ENCODE results near the gene OR8S1.
"Not testable (repeated sequence)": the region's sequence is repeated elsewhere in the genome, so short reads cannot be mapped to it uniquely, and the experiment has no call there.

Gene OR8S1, protein sequence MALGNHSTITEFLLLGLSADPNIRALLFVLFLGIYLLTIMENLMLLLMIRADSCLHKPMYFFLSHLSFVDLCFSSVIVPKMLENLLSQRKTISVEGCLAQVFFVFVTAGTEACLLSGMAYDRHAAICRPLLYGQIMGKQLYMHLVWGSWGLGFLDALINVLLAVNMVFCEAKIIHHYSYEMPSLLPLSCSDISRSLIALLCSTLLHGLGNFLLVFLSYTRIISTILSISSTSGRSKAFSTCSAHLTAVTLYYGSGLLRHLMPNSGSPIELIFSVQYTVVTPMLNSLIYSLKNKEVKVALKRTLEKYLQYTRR

DNA sequence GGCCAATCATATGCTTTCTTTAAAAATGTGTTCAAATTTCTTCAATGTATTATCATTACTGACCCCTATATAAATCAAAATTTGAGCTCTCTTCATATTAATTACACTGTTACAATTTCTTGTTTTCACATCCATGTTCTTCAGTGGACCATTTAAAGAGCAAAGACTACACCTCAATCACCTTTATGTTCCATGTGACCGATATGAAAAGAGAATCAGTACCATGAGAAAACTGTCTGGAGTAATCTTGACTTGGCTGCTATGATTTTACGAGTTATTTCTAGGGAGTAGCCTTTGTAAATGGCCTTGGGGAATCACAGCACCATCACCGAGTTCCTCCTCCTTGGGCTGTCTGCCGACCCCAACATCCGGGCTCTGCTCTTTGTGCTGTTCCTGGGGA, at the start of gene OR8S1:
OR8S1 (plus strand) TSS at position 301 of the 400 bp plus-strand sequence; CDS start at position 301, 0 bp downstream.
- DNase-seq (ENCODE audit: low read depth in 2 of 2): no peak

DNA sequence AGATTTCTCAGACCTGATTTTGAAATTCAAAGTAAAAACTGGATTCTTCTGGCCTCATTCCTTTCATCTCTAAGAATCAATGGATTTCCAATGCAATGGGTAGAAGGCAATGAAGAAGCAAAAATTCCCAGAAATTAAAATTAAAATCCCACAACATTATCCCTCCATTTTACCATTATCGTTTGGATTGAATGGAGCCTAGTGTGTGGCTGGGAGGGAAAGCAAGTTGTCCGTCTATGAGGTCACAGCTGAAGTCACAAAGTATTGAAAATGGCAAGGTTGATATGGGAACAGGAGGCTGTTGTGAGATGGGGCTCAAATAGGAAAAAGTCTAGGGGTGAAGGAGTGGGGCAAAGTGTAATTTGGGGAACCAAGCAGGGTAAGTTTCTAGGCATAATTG, 43.2 kb upstream of the OR8S1 start, which contains the start of gene C12orf54:
C12orf54 (plus strand) TSS at position 301 of the 400 bp plus-strand sequence. CDS start 799 bp downstream, outside the sequence.
- no peak for DNase-seq (ENCODE audit: low read depth in 2 of 2)

DNA sequence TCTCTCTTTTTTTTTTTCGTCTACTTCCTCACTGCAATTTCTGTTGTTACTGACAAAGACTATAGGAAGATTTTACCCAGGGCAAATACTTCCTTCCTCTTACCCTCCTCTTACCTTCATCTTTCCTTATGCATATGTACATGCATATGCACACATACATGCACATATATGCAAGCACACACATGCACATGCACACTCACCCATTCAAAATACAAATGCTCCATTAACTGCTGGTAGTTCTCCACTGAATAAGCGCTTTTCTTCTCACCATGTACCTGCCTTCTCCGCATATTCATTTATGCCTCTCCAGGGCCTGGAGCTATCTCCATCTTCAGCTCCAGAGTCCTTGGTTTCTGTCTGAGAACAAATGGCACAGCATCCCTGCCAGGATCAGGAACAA, 42.5 kb upstream of the OR8S1 start:
- DNase-seq (ENCODE audit: low read depth in 2 of 2): no peak

DNA sequence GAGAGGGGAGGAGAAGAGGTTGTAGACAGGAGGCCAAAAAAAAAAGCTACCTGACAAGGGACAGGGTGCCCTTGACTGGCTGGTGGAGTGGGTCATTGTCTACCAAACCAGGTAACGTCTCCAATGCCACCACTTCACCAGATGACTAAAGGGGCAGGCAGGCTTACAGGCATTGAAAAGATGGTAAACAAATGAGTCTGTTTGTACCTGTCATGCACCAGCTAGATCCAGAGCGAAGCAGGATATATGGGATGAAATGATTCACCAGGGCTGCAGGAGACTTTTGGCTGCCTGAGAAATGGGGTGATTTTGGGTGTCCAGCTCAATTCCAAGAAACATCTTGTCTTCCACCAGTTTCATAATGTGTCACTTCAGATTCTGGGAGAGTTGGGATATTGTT, 39.2 kb upstream of the OR8S1 start:
- DNase-seq (ENCODE audit: low read depth in 2 of 2): no peak

DNA sequence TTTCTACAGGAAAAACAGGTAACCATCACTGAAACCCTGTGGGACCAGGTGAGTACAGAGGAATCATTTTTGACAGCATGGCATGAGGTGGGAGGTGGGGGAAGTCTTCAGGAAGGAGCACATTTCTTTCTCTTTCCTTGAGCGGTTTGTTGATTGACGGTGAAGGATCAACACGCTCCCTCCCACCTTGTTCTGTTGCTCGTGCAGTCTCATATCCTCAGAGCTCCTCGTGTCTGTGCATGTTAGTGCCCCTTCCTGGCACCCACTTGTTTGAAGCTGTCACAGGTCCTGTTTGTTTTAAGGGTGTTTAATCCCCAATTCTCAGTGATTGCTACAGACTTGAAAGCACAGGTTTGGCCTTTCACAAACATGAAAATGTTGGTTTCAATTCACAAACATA, 38.8 kb upstream of the OR8S1 start:
- DNase-seq (ENCODE audit: low read depth in 2 of 2): no peak

DNA sequence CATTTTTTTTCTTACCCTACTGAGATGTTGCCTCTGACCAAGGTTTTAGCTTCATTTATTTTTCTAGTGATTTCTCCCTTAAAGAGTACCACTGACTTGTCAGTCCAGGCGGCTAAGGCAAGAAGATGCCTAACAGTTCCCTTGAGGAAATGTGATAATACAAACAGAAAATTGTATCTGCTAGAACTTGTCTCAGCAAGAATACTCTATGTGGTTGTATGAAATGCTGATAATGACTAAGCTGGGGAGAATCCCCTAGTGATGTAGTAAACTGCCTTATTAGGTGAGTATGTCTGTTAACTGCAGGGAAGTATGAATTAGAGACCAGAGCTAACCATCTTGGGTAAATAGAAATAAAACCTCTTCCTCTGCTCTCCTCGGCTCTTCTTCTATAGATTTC, 36.4 kb upstream of the OR8S1 start:
- no peak for DNase-seq (ENCODE audit: low read depth in 2 of 2)

DNA sequence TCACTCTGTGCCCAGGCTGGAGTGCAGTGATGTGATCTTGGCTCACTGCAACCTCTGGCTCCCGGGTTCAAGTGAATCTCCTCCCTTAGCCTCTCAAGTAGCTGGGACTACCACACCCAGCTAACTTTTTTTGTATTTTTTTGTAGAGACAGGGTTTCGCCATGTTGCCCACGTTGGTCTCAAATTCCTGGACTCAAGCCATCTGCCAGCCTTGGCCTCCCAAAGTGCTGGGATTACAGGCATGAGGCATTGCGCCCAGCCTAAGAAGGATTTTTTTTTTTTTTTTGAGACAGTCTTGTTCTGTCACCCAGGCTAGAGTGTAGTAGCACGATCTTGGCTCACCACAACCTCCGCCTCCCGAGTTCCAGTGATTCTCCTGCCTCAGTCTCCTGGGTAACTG, 36.0 kb upstream of the OR8S1 start:
- DNase-seq (ENCODE audit: low read depth in 2 of 2): not testable (repeated sequence)

DNA sequence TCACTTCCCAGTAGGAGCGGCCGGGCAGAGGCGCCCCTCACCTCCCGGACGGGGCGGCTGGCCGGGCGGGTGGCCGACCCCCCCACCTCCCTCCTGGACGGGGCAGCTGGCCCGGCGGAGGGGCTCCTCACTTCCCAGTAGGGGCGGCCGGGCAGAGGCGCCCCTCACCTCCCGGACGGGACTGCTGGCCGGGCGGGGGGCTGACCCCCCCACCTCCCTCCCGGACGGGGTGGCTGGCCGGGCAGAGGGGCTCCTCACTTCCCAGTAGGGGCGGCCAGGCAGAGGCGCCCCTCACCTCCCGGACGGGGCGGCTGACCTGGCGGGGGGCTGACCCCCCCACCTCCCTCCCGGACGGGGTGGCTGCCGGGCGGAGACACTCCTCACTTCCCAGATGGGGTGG, 25.2 kb upstream of the OR8S1 start:
- not testable (repeated sequence) for DNase-seq (ENCODE audit: low read depth in 2 of 2)

DNA sequence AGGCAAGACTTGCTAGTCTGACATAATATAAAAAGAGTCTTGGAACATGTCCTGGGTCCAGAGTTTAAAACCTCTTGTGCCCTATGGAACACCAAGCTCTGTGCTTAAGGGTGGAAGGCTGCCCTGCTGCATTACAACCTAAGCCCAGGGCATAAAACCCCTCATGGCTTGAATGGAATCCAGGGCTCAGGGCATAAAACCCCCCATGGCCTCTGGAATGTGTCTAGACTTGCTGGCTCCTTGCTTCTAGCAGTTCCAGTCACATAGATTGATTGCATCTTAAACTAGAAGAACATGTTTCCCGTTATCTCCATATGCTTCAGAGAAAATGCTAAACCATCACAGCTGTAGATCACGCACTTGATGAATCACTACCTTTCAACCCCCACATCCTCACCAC, 18.6 kb upstream of the OR8S1 start:
- not testable (repeated sequence) for DNase-seq (ENCODE audit: low read depth in 2 of 2)

DNA sequence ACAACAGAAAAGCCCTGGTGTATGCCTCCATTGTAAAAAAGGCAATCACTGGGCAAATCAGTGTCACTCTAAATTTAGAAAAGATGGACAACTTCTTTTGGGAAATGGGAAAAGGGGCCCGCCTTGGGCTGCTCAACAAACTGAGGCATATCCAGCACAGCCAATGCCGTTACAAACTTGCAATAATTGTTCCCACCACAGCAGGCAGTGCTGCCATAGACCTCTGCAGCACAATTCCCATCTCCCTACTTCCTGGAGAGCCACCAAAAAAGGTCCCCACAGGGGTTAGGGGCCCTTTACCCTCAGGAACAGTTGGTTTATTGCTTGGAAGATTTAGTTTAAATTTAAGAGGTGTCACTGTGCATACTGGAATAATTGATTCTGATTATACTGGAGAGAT, 16.4 kb upstream of the OR8S1 start:
- DNase-seq (ENCODE audit: low read depth in 2 of 2): no peak

DNA sequence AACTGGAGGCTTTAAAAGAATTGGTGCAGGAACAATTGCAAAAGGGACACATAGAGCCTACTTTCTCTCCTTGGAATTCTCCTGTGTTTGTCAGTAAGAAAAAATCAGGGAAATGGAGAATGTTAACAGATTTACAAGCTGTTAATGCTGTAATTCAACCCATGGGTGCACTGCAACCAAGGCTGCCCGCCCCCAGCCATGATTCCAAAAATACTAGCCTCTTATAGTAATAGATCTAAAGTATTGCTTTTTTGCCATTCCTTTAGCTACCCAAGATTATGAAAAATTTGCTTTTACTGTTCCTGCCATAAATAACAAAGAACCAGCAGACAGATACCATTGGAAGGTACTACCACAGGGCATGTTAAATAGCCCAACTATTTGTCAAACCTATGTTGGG, 15.3 kb upstream of the OR8S1 start:
- no peak for DNase-seq (ENCODE audit: low read depth in 2 of 2)

DNA sequence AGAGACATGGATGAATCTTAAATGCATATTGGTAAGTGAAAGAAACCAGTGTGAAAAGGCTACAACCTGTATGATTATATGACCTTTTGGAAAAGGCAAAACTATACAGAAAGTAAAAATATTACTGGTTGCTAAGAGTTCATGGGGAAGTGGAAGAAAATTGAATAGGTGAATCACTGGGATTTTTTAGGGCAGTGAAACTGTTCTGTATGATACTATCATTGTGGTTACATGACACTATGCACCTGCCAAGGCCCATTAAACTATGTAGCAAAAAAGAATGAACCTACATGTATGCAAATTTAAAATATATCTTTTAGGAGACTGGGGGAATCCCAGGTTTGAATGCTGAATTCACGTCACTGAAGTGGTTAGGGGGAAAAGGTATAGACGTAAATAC, 12.6 kb upstream of the OR8S1 start:
- no peak for DNase-seq (ENCODE audit: low read depth in 2 of 2)

DNA sequence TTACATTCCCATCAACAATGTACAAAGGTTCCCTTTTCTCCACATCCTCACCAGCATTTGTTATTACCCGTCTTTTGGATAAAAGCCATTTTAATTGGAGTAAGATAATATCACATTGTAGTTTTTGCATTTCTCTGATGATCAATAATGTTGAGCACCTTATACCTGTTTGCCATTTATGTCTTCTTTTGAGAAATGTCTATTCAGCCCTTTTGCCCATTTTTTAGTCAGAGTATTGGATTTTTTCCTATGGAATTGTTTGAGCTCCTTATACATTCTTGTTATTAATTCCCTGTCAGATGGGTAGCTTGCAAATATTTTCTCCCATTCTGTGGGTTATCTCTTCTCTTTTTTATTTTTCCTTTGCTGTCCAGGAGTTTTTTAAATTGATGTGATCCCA, 10.7 kb upstream of the OR8S1 start:
- DNase-seq (ENCODE audit: low read depth in 2 of 2): no peak

DNA sequence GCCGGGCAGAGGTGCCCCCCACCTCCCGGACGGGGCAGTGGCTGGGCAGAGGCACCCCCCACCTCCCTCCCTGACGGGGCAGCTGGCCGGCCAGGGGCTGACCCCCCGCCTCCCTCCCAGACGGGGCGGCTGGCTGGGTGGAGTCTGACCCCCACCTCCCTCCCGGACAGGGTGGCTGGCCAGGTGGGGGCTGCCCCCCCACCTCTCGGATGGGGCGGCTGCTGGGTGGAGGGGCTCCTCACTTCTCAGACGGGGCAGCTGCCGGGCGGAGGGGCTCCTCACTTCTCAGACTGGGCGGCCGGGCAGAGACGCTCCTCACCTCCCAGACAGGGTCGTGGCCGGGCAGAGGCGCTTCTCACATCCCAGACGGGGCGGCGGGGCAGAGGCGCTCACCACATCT, 5.1 kb upstream of the OR8S1 start:
- DNase-seq (ENCODE audit: low read depth in 2 of 2): not testable (repeated sequence)

DNA sequence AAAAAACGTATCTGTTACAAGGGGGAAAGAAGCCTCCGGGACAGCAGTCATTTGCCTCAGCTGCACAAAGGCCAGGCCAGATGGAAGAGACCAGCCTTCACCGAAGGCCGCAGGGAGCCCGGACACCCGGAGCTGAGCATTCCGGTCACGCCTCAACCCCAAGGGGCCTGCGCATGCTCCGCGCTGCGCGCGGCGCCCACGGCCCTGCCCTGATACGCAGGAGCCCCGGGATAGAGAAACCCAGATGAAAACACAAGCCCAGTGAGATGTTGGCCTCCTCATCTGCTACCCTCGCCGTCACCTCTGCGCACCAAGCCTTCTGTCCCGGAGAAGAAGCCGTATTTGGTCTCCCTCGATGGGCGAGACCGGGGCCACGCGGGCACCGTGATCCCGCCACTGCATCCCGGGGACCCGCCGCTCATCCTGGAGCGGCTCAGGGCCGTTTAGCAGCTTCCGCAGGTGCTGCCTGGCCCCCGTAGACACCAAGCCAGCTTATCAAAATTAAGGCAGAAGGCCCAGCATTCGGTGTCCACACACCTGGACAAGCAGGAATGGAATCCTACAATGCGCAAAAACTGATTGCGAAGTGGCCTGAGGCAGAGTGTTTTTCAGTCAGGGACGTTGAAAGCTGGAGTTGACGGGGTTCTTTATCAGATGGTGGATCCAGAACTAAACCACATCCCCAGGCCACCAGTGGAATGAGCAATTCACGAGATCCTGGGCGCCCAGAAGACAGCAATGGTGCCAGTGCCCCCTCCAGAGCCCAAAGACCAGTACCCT, 2.6 kb downstream of the OR8S1 start:
- no peak for DNase-seq (ENCODE audit: low read depth in 2 of 2)

DNA sequence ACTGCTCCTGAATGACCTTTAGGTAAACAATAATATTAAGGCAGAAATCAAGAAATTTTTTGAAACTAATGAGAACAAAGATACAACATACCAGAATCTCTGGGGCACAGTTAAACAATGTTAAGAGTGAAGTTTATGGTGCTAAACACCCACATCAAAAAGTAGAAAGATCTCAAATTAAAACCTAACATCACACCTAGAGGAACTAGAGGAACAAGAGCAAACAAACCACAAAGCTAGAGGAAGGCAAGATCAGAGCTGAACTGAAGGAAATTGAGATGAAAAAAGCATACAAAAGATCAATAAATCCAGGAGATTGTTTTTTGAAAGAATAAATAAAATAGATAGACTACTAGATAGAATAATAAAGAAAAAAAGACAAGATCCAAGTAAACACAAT, 7.2 kb downstream of the OR8S1 start:
- no peak for DNase-seq (ENCODE audit: low read depth in 2 of 2)

DNA sequence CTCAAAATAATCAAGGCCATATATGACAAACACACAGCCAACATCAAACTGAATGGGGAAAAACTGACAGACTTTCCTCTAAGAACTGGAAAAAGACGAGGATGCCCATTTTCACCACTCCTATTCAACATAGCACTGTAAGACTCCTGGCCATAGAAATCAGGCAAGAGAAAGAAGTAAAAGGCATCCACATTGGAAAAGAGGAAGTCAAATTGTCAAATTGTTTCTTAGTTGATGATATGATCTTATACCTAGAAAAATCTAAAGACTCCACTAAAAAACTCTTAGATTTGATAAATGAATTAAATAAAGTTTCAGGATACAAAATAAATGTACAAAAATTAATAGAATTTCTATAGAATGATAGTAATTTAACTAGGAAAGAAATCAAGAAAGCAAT, 11.2 kb downstream of the OR8S1 start:
- DNase-seq (ENCODE audit: low read depth in 2 of 2): no peak

DNA sequence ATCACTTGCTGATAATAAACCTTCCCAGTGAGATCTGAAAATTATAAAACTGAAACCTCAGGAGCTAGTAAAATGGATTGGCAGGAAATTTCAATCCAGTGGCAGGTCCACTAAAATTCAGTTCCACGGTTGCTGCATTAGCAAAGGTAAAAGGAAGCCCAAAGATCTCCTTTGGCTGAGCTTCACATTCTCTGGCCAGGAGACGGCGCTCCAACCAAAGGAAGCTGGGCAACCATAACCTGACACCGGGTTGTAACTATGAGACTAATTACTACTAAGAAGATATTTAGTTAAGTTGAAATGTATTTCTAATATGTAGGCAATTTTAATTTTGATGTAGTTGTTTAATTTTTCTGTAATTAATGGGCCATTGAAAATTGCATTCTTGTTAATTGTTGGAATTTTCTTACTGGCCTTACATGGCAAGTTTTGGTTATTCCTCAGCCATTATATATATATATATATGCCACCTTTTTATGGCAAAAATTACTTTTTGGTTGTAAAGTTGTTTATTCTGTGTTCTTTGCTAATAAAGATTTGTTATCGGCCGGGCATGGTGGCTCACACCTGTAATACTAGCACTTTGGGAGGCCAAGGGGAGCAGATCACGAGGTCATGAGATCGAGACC, 17.0 kb downstream of the OR8S1 start:
- DNase-seq (ENCODE audit: low read depth in 2 of 2): peak; percentile 2 to 5

DNA sequence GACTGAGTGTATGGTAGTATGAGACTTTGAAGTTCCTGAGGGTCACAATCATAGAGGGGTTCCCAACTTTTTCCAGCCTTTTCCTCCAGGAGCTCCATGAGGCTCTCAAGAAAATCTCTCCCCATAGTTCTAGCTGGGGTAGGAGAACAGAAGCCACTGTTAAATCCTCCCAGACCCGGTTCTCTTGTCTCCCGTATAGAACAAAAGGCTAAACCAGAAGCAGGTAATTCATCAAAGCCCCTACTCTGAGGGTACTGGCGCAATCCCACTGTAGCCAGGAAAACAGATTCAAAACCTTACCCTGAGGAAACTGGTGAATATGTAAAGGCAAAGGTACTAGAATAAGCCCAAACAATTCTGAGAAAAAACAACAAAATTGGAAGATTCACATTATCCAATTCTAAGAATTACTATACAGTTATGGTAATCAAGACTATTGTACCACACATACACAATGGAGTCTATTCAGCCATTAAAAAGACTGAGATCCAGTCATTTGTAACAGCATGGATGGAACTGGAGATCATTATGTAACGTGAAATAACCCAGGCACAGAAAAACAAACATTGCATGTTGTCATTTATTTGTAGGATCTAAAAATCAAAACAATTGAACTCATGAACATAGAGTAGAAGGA, 20.5 kb downstream of the OR8S1 start:
- DNase-seq (ENCODE audit: low read depth in 2 of 2): no peak

DNA sequence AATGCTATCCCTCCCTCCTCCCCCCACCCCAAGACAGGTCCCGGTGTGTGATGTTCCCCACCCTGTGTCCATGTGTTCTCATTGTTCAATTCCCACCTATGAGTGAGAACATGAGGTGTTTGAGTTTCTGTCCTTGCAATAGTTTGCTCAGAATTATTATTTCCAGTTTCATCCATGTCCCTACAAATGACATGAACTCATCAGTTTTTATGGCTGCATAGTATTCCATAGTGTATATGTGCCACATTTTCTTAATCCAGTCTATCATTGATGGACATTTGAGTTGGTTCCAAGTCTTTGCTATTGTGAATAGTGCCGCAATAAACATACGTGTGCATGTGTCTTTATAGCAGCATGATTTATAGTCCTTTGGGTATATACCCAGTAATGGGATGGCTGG, 21.6 kb downstream of the OR8S1 start:
- not testable (repeated sequence) for DNase-seq (ENCODE audit: low read depth in 2 of 2)

DNA sequence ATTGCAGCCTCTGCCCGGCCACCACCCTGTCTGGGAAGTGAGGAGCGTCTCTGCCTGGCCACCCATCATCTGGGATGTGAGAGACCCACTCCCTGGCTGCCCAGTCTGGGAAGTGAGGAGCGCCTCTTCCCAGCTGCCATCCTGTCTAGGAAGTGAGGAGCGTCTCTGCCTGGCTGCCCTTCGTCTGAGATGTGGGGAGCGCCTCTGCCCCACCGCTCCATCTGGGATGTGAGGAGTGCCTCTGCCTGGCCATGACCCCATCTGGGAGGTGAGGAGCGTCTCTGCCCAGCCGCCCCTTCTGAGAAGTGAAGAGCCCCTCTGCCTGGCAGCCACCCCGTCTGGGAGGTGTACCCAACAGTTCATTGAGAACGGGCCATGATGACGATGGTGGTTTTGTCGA, 26.2 kb downstream of the OR8S1 start:
- DNase-seq (ENCODE audit: low read depth in 2 of 2): not testable (repeated sequence)

DNA sequence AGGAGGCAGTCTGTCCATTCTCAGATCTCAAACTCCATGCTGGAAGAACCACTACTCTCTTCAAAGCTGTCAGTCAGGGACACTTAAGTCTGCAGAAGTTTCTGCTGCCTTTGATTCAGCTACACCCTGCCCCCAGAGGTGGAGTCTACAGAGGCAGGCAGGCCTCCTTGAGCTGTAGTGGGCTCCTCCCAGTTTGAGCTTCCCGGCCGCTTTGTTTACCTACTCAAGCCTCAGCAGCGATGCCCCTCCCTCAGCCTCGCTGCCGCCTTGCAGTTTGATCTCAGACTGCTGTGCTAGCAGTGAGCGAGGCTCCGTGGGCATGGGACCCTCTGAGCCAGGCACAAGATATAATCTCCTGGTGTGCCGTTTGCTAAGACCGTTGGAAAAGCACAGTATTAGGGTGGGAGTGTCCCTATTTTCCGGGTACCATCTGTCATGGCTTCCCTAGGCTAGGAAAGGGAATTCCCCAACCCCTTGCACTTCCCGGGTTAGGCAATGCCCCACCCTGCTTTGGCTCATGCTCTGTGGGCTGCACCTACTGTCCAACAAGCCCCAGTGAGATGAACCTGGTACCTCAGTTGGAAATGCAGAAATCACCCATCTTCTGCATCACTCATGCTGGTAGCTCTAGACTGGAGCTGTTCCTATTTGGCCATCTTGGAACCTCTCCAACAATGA, 28.4 kb downstream of the OR8S1 start:
- peak in 1 of 2 donors; percentile 4 for DNase-seq (ENCODE audit: low read depth in 2 of 2)
